Measurements from ENCODE around the gene NPSR1.
"Not testable (repeated sequence)": the region's sequence is repeated elsewhere in the genome, so short reads cannot be mapped to it uniquely, and the experiment has no call there.

The NPSR1 gene

DNA sequence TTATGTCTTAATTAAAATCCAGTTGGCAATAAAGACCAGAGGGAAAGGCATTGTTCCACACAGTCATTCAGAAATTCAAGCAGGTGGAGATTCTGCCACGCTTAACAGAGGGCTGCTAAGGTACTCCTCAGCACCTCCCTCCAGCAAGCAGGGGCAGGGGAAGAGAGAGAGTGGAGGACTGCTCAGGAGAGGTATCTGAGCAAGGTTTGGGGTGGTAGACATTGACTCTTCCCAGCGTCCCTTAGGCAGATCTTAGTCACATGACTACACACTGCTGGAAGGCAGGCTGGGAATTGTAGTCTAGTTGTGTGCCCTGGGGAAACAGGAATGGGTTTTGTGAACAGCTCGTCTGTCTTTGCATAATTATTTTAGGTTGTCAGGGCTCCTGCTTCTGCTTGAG lies 181.6 kb downstream of the NPSR1 start:
- DNase-seq, result no peak

GRCh38 chr7:34840176-34840785 lies 182.3 kb downstream of the NPSR1 start:
- no peak for DNase-seq

GRCh38 chr7:34841326-34841725 lies 183.3 kb downstream of the NPSR1 start:
- DNase-seq, result no peak

GRCh38 chr7:34842782-34843181 lies 184.8 kb downstream of the NPSR1 start:
- DNase-seq, result no peak

DNA sequence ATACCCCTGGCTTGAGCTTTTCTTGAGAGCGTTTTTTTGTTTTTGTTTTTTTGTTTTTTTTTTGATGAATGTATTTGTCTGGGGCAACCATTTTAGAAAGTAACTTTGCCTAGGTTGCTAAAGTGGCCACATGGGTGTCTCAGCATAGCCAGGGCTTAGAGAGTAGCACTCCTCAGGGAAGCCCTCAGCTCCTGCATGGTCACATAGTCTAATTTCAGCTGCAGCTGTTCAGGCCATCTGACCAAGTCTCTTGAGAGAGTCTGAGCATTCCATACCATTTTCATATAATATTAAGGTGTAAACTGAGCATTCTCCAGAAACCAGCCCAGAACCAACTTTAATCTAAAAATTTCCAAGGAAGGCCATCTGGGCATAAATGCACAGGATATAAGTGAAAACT lies 186.4 kb downstream of the NPSR1 start:
- DNase-seq, result no peak

DNA sequence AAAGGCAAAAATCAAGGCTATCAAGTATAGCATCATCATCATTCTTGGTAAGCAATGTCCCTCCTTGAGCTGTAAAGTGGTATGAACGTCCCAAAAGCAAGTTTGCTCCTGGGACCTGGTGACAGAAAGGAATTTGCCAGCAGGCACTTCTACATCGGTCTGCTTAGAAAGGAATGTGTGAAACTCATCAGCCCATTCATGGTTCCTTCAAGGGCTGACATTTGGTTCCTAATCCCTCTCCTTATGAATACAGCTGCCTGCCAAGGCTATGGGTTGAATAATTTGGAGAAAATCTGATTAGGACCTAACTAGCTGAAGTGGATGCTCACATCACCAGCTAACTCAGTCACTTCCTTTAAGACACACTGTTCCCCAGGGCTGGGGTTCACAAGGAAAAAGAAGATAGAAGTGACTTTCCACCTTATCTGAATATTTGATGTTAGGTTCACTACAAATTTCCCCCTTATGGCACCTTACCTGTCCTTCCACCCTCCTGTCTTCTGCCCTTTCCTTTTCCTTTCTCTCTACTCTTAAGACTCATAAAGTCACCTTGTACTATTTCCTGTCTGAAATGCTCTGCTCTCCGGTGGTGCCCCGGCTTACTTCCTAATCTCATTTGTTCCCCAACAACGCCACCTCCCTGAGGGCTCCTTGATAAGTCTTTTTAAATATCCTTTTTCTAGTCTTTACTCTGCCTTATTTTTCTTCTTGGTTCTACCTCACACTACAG lies 187.1 kb downstream of the NPSR1 start:
- DNase-seq, result no peak

DNA sequence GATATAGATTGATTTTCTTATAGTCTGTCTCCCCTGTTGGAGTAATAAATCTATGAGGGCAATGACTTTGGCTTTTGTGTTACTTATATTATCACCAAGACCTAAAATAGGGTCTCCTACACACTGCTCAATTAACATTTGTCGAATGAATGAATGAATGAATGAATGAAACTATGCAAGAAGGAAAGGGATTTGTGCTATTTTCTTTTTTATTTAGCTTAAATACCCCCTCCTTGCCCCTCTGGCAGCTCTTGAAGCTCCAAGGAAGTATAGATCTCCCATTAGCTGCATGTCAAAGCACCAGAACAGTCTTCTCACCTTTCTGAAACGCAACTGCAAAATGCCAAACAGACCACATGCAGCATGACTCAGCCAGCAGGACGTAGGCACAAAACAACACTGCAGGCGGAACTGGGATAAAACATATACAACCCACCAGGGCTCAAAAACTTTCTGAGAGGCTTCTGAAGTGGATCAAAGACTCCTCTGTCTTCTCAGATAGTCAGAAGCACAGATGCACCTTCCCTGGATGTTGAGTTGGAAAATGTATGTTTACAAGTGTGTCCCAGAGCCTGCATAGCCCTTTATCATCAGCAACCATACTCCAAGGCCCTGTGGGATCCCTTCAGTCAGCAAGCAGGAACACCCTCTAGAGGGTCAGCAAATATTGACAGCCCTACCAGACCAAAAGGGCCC lies 187.8 kb downstream of the NPSR1 start:
- peak; percentile 33 for DNase-seq

- DNase-seq, result no peak
Measured at GRCh38 chr7:34846976-34847375, 189.0 kb downstream of the NPSR1 start.

- no peak for DNase-seq
Measured at GRCh38 chr7:34848670-34849069, 190.7 kb downstream of the NPSR1 start.

GRCh38 chr7:34849163-34849960 lies 191.3 kb downstream of the NPSR1 start:
- DNase-seq, result no peak

GRCh38 chr7:34849986-34850385 lies 192.0 kb downstream of the NPSR1 start:
- no peak for DNase-seq

DNA sequence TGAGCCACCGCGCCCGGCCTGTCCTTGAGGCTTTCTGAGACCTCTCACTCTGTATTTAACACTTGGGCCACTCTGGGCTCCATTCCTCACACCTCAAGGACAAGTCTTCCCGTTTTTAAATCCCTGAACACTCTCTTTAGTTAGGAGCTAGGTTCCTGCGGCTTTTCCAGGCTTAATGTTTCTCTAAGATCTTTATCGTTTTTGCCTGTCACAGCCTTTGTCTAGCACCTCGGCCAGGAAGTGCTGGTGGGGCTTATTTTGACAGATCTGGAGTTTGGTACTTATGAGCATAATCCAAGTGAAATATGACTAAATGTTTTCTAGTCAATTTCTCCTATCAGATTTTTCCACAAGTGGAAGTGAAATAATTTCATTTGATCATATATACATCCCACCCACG lies 192.7 kb downstream of the NPSR1 start:
- no peak for DNase-seq

DNA sequence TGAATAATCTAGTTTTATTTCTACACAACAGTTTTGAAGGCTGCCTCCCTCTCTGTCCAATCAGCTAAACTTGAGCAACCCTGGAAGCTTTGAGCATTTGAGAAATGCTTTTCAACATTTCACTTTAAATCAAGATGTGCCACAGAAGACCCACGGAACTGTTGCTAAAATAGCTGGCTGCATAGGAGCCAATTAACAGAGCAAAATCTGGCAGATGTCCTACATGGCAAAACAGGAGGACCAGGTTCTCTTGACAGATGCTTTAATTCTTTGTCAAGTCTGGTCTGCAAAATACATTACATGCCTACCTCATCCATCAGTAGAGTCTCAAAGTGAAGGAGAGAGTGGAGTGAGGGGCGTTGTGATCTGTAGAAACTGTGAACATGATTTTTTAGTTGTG lies 193.4 kb downstream of the NPSR1 start:
- DNase-seq, result no peak

- DNase-seq, result not testable (repeated sequence)
Measured at GRCh38 chr7:34858444-34858843, 200.4 kb downstream of the NPSR1 start.

DNA sequence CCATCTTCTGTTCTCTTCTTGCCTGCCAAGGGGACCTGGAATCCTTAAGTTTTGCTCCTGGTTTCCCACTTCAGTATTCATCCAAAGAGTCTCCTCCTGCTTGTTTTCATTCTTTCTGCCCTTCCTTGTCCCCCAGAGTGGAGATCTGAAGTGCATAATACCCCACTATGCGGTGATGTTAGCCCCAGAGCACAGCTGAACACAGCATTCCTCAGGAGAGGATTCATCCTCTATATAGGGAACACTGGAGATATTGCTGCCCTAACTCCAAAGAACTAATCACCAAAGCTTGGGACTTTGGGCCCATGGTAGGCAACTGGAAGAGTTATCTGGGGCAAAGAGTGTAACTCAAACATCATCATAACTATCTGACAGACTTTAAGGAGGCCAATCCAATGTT lies 201.3 kb downstream of the NPSR1 start:
- DNase-seq, result not testable (repeated sequence)

GRCh38 chr7:34866222-34866621 lies 208.2 kb downstream of the NPSR1 start:
- DNase-seq, result not testable (repeated sequence)

DNA sequence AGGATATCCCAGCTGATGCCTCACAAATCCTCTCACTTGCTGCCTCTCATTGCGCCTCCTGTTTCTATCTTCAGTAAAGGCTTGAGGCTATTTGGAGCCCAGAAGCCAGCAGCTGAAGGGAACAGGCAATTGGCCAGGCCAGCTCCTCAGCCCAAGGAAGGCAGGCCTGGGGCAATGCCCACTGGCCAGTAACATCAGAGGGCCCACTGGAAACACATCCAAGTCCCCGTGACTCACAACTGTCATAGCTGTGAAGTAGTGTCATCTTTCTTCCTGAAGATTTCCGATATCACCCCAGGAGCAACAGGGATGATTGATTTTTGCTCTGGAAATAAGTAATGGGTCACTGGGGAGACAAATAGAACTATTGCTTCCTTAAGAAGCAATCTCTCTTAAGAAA lies 209.3 kb downstream of the NPSR1 start:
- DNase-seq, result not testable (repeated sequence)

- DNase-seq, result not testable (repeated sequence)
Measured at GRCh38 chr7:34868602-34869001, 210.6 kb downstream of the NPSR1 start.

DNA sequence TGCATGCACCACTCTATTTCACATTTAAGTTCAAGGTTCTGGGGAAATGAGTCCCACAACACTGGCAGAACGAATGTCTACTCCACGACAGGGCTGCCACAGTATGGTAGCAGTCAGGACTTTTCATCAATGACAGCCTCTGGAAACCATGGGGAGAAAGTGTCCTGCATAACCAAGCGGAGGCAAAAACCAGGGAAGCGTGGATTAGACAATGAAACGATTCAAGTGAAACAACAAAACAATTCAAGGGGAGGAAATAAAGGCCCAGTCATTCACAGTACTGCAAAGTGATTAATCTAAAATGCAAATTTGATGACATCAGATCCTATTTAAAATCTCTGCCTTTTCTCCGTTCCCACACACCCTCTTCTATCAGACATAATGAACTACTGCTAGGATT lies 211.0 kb downstream of the NPSR1 start:
- DNase-seq, result no peak

GRCh38 chr7:34870041-34870440 lies 212.0 kb downstream of the NPSR1 start:
- not testable (repeated sequence) for DNase-seq

- not testable (repeated sequence) for DNase-seq
Measured at GRCh38 chr7:34874329-34874728, 216.3 kb downstream of the NPSR1 start.

DNA sequence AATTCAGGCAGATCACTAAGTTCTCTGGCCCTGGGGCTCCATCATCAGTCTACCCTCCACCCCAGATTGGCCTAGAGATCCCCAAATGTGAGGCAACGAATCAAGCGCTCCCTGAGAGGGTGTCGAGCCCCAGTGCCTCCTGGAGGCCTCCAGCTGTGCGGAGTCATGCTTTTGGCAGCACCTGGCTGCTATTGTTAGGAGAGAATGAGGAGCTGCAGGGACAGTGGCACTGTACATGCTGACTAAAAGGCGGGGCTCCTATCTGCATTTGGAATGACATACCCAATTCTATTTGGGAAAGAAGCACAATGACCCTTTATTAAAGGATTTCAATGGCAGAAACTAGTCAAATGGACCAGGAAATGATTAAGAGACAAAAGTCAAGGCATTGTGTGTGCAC lies 217.5 kb downstream of the NPSR1 start:
- DNase-seq, result no peak
